Skeletal muscle tissue (tissue), 4 donors: ENCODE results near the gene OSBPL6. TPM values are rescaled to one million over a fixed set of nuclear protein-coding genes. Genes with fewer than 3 reads are reported as not detected.

Experiments
- H3K27ac ChIP-seq: one replicate; pipeline ENCODE4 v1.7.0; 2013; ENCODE audit warnings: mild to moderate bottlenecking, low read depth, low read length, inconsistent platforms
- H3K27me3 ChIP-seq, 3 donors: one replicate each; pipeline ENCODE4 v1.7.0; 2013; ENCODE audit warnings: low read length in 3 of 3; ENCODE audit not compliant: control insufficient read depth in 3 of 3, insufficient read depth in 3 of 3
- H3K36me3 ChIP-seq, 3 donors: one replicate each; pipeline ENCODE4 v1.7.0; 2013; ENCODE audit warnings: low read length in 3 of 3; ENCODE audit not compliant: control insufficient read depth in 3 of 3, insufficient read depth in 3 of 3
- H3K4me1 ChIP-seq, 3 donors: one replicate each; pipeline ENCODE4 v1.7.0; 2013; ENCODE audit warnings: low read length in 3 of 3, mild to moderate bottlenecking in 3 of 3; ENCODE audit not compliant: control insufficient read depth in 3 of 3, insufficient read depth in 3 of 3
- H3K4me3 ChIP-seq, 3 donors: one replicate each; pipeline ENCODE4 v1.7.0; 2013; ENCODE audit warnings: low read length in 3 of 3
- H3K9ac ChIP-seq, 3 donors: one replicate each; pipeline ENCODE4 v1.7.0; 2013; ENCODE audit warnings: low read length in 3 of 3, mild to moderate bottlenecking in 3 of 3, moderate library complexity in 2 of 3, low read depth in 1 of 3
- H3K9me3 ChIP-seq, 3 donors: one replicate each; pipeline ENCODE4 v1.7.0; 2013; ENCODE audit warnings: low read length in 3 of 3; ENCODE audit not compliant: control insufficient read depth in 3 of 3
- total RNA-seq: library from RNA; depleted of rRNA; stranded (reverse); fragments of >200 nt; gene quantifications from one replicate; pipeline ENCODE4 v1.2.3, GENCODE V29; 2014
- donor health status: Osteomylitis.

OSBPL6 gene
- total RNA-seq, 1 donor from 2014 or later: 2.1 TPM

- Histone ChIP-seq H3K27me3 (no peaks in the 10 kb centered on the region), H3K9ac (no peak overlapping the region), H3K4me1 (peaks cover 4 to 12% (median 7%) of the 10 kb centered on the region in 3 donors), H3K36me3 (no peaks in the 10 kb centered on the region), H3K27ac (no peak overlapping the region), H3K9me3 (no peaks in the 10 kb centered on the region), H3K4me3 (no peak overlapping the region)
Observed at GRCh38 chr2:178286636-178287035, 92.3 kb downstream of the OSBPL6 start.

DNA sequence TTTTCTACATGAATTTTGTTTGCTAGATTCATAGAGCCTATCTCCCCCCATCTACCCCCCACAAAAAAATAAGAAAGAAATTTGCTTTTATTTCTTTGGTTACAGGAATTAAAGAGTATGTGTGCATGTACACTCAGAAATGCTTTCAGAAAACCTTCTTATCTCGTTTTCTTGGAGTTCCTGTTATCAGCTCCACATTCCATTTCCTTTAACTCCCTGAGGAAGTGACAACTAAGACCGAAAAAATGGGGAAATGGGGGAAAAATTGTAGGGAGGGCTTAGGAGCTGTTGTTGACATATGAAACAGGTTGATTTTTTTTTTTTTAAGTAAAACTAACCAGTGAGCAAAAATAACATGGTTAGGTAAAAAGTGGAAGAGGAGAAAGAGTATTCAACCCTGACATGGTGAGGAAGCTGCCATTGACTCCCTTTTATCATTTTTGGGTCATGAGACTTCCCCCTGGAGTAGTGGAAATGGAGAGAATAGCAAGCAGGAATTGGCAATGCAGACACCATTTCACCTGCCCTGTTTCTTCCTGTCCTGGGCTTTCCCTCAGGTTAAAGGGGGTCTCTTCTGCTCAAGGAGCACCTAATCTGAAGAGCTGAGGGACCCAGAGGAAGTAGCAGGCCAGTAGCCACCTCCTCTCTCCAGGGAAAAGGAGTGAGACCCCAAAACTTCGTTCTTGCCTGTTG lies 93.5 kb downstream of the OSBPL6 start:
- Histone ChIP-seq H3K27ac (no peak overlapping the region), H3K9ac (no peak overlapping the region), H3K27me3 (no peaks in the 10 kb centered on the region), H3K4me3 (no peak overlapping the region), H3K36me3 (no peaks in the 10 kb centered on the region), H3K9me3 (no peaks in the 10 kb centered on the region), H3K4me1 (peaks cover 4 to 7% (median 4%) of the 10 kb centered on the region in 3 donors)

DNA sequence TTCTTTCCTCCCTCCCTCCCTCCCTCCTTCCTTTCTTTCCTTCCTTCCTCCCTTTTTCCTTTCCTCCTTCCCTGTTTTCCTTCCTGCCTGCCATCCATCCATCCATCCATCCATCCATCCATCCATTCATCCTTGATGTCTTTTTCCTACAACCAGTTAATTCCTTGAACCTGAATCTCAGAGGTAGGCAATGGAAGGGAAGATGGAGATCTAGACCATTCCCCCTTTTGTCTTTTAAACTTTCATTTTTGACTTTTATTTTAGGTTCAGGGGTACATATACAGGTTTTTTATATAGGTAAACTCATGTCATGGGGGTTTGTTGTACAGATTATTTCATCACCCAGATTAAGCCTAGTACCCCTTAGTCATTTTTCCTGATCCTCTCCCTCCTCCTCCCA lies 97.4 kb downstream of the OSBPL6 start:
- H3K27ac ChIP-seq: no peak overlapping the region
- H3K27me3 ChIP-seq: no peaks in the 10 kb centered on the region
- no peak overlapping the region for H3K9ac ChIP-seq
- peaks cover 0 to 10% (median 4%) of the 10 kb centered on the region in 3 donors for H3K4me1 ChIP-seq
- H3K36me3 ChIP-seq: no peaks in the 10 kb centered on the region
- no peak overlapping the region for H3K4me3 ChIP-seq
- H3K9me3 ChIP-seq: no peaks in the 10 kb centered on the region

DNA sequence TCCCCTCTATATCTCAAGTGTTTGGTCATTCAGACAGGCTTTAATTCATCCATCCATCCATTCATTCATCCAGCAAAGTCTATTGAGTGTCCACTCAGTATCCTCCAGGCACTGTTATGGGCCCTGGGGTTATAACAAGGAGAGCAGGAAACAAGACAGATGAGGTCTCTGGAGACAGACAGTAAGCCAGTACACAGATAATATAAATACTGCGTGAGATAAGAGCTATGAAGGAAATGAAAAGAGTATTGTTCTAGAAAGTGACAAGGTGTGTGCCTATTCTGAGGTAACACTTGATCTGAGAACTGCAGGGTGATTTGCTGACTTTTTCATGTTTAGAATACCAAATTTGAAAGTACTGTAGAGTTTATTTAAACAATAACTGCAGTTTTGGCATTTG lies 98.3 kb downstream of the OSBPL6 start:
- Histone ChIP-seq H3K9me3 (no peaks in the 10 kb centered on the region), H3K27me3 (no peaks in the 10 kb centered on the region), H3K4me3 (no peak overlapping the region), H3K4me1 (peaks cover 4 to 11% (median 5%) of the 10 kb centered on the region in 3 donors), H3K27ac (no peak overlapping the region), H3K36me3 (no peaks in the 10 kb centered on the region), H3K9ac (no peak overlapping the region)

GRCh38 chr2:178295115-178295514 lies 100.8 kb downstream of the OSBPL6 start:
- Histone ChIP-seq H3K27me3 (no peaks in the 10 kb centered on the region), H3K4me1 (peaks cover 5 to 11% (median 8%) of the 10 kb centered on the region in 3 donors), H3K9me3 (no peaks in the 10 kb centered on the region), H3K9ac (no peak overlapping the region), H3K27ac (no peak overlapping the region), H3K4me3 (no peak overlapping the region), H3K36me3 (no peaks in the 10 kb centered on the region)

- no peaks in the 10 kb centered on the region for H3K9me3 ChIP-seq
- no peaks in the 10 kb centered on the region for H3K27me3 ChIP-seq
- peaks cover 8 to 11% (median 9%) of the 10 kb centered on the region in 3 donors for H3K4me1 ChIP-seq
- H3K4me3 ChIP-seq: no peak overlapping the region
- no peak overlapping the region for H3K9ac ChIP-seq
- no peaks in the 10 kb centered on the region for H3K36me3 ChIP-seq
- no peak overlapping the region for H3K27ac ChIP-seq
Observed at GRCh38 chr2:178295906-178296305, 101.6 kb downstream of the OSBPL6 start.

DNA sequence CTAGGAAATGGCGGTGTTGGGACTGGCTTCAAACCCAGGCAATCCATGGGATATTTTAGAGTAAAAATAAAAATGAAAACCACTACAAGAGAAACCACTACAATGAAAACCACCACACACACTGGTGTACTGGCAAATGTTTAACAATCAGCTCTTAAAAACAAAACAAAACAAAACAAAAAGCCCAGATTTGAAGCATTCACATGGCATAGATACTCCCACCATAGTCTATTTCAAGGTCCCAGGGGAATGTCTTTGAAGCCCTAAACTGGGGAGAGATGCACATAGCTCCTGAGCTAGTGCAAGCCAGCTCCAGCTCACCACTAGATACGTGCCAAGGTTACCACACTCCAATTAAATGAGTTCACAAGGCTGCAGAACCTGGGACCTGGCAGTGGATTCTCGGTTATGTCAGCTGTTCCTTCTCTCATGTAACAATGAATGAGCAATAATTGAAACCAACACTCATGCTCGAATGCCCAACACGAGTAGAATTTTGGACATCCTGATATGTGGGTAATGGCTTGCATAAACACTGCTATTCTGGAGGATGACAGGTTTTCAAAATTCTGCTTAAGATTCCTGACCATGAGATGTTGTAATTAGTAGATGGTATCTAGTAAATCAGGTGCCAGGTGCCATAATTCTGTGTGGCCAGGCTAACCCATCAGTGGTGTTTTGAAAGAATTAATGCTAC lies 102.2 kb downstream of the OSBPL6 start:
- H3K9ac ChIP-seq: no peak overlapping the region
- H3K4me1 ChIP-seq: peaks cover 9 to 13% (median 10%) of the 10 kb centered on the region in 3 donors
- H3K36me3 ChIP-seq: no peaks in the 10 kb centered on the region
- H3K9me3 ChIP-seq: no peaks in the 10 kb centered on the region
- peak overlapping the region; percentile 53 for H3K27ac ChIP-seq
- H3K4me3 ChIP-seq: no peak overlapping the region
- H3K27me3 ChIP-seq: no peaks in the 10 kb centered on the region

DNA sequence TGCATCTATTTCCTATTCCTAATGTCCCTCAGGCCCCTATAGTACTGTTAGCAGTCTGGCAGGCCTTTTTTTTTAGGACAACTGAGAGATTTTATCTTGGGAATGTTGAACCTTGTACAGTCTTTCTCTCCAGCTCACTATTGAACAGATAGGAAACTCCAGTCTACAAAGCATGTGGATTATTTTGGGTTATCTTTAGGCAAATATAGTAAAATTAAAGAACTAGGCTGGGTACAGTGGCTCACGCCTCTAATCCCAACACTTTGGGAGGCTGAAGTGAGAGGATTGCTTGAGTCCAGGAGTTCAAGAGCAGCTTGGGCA lies 102.7 kb downstream of the OSBPL6 start:
- Histone ChIP-seq H3K9ac (no peak overlapping the region), H3K4me3 (no peak overlapping the region), H3K9me3 (no peaks in the 10 kb centered on the region), H3K4me1 (peaks cover 12 to 18% (median 15%) of the 10 kb centered on the region in 3 donors), H3K27ac (peak overlapping the region; percentile 53), H3K36me3 (no peaks in the 10 kb centered on the region), H3K27me3 (no peaks in the 10 kb centered on the region)

GRCh38 chr2:178298785-178299212 lies 104.5 kb downstream of the OSBPL6 start:
- Histone ChIP-seq H3K36me3 (no peaks in the 10 kb centered on the region), H3K27ac (peak overlapping the region; percentile 9), H3K9ac (no peak overlapping the region)

DNA sequence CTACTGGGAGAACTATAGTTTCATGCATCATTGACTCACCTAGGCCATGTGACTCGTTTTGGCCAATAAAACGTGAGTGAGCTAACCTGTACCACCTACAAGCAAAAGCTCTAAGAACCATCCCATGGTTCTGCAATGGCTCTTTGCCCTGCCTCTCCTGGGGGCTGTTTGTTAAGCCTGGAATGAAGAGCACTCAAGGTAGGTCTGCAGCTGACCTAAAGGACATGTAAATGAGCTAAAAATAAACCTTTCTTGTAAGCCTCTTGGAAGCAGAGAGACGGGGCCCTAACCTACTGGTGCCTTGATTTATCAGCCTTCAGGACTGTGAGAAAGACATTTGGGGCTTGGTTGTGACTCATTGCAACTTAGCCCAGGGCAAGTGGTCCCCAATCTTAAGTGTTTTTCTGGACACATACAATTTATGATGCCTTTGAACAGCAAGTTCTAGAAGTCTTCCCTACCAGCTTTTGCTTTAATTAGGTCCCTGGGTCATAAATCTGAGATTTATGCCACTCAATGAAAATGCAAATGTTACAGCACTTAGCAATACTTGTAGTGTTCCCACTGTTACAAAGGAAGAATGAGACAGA lies 107.4 kb downstream of the OSBPL6 start:
- H3K4me3 ChIP-seq: no peak overlapping the region
- no peaks in the 10 kb centered on the region for H3K9me3 ChIP-seq
- H3K27ac ChIP-seq: no peak overlapping the region
- no peaks in the 10 kb centered on the region for H3K36me3 ChIP-seq
- no peaks in the 10 kb centered on the region for H3K27me3 ChIP-seq
- peaks cover 8 to 19% (median 12%) of the 10 kb centered on the region in 3 donors for H3K4me1 ChIP-seq
- no peak overlapping the region for H3K9ac ChIP-seq

More at GRCh38 chr2:178298785-178299212, 104.5 kb downstream of the OSBPL6 start:
- no peaks in the 10 kb centered on the region for H3K27me3 ChIP-seq
- H3K4me3 ChIP-seq: no peak overlapping the region
- peaks cover 12 to 18% (median 16%) of the 10 kb centered on the region in 3 donors for H3K4me1 ChIP-seq
- no peaks in the 10 kb centered on the region for H3K9me3 ChIP-seq
